B cell (primary cell): ENCODE measurements around the gene ZIC4. TPM values are rescaled to one million over a fixed set of nuclear protein-coding genes. Genes with fewer than 3 reads are reported as not detected.

ENCODE experiments used
- ATAC-seq: fragments of 200-7000 bp; cut with Tn5 transposase; one replicate; pipeline ENCODE4 v1.10.0; 2021; ENCODE audit warnings: low read depth, mild to moderate bottlenecking, moderate number of reproducible peaks, moderate library complexity
- CTCF ChIA-PET: fragments of 350-600 bp; sonication (Branson Sonifier 250); formaldehyde crosslinking; loops from one replicate; lab custom pipeline; 2021; ENCODE audit warnings: antibody characterized with exemption, inconsistent platforms; lab: Charles Lee
- POLR2A ChIA-PET: fragments of 350-600 bp; sonication (Branson Sonifier 250); formaldehyde crosslinking; loops from one replicate; lab custom pipeline; 2021; ENCODE audit warnings: antibody characterized with exemption; lab: Charles Lee
- DNase-seq: peaks from one replicate; pipeline ENCODE4 v3.0.0; 2013
- H2AFZ ChIP-seq: 2 replicates; pipeline ENCODE4 v1.6.1; 2012; ENCODE audit warnings: mild to moderate bottlenecking, low read depth, low read length; ENCODE audit not compliant: insufficient read depth, poor library complexity, severe bottlenecking
- H3K27ac ChIP-seq, 2 donors: 1 replicate in 1 of 2; 2 replicates in 1 of 2; pipeline ENCODE4 v1.5.1; 2012 to 2013; ENCODE audit warnings: low read length in 2 of 2, mild to moderate bottlenecking in 2 of 2, moderate library complexity in 1 of 2
- H3K27me3 ChIP-seq, 4 experiments: fragments of 200-600 bp in 1 of 4; sonication (generic) in 1 of 4; replicated peaks in 1 of 4; 1 replicate in 2 of 4; 2 replicates in 2 of 4; pipeline versions ENCODE4 v1.6.1 to v1.7.0; 2013 to 2016; ENCODE audit warnings: low read length in 3 of 4, mild to moderate bottlenecking in 2 of 4, mixed read lengths in 1 of 4, moderate library complexity in 1 of 4; ENCODE audit not compliant: insufficient read depth in 4 of 4, control insufficient read depth in 3 of 4; ENCODE audit errors: control extremely low read depth in 1 of 4
- H3K36me3 ChIP-seq, 2 experiments: replicated peaks in 1 of 2; 1 replicate in 1 of 2; 2 replicates in 1 of 2; pipeline versions ENCODE4 v1.6.1 to v1.7.1; 2013; ENCODE audit warnings: low read length in 1 of 2; ENCODE audit not compliant: insufficient read depth in 2 of 2, control insufficient read depth in 1 of 2; ENCODE audit errors: control extremely low read depth in 1 of 2, extremely low read depth in 1 of 2
- H3K4me1 ChIP-seq, 2 donors: fragments of 200-600 bp in 1 of 2; sonication (generic) in 1 of 2; 1 replicate in 1 of 2; 2 replicates in 1 of 2; pipeline versions ENCODE4 v1.5.1 to v1.6.1; 2013 to 2017; ENCODE audit warnings: low read length in 2 of 2; ENCODE audit not compliant: control insufficient read depth in 2 of 2, insufficient read depth in 2 of 2
- H3K4me2 ChIP-seq: replicated peaks from 2 replicates; pipeline ENCODE3; 2012; ENCODE audit warnings: mild to moderate bottlenecking, low read depth, low read length; ENCODE audit not compliant: poor library complexity, severe bottlenecking
- H3K4me3 ChIP-seq, 5 experiments: fragments of 200-600 bp in 1 of 5; sonication (generic) in 1 of 5; 1 replicate in 3 of 5; 2 replicates in 2 of 5; pipeline versions ENCODE4 v1.5.1 to v1.7.0; 2011 to 2016; ENCODE audit warnings: low read length in 4 of 5, mild to moderate bottlenecking in 4 of 5, low read depth in 2 of 5, control low read depth in 1 of 5, moderate library complexity in 1 of 5; ENCODE audit not compliant: insufficient read depth in 1 of 5; ENCODE audit errors: control extremely low read depth in 1 of 5, extremely low read depth in 1 of 5
- H3K79me2 ChIP-seq: fragments of 200-600 bp; sonication (generic); one replicate; pipeline ENCODE4 v1.6.0; 2016; ENCODE audit warnings: low read length; ENCODE audit not compliant: control insufficient read depth, insufficient read depth
- H3K9ac ChIP-seq: fragments of 200-600 bp; sonication (generic); 2 replicates; pipeline ENCODE4 v1.6.1; 2017; ENCODE audit warnings: mild to moderate bottlenecking, low read length, moderate library complexity
- H3K9me3 ChIP-seq, 3 donors: one replicate each; pipeline versions ENCODE4 v1.6.1 to v1.7.1; 2013; ENCODE audit warnings: low read length in 2 of 3; ENCODE audit not compliant: control insufficient read depth in 2 of 3, insufficient read depth in 1 of 3; ENCODE audit errors: control extremely low read depth in 1 of 3
- H4K20me1 ChIP-seq: 2 replicates; pipeline ENCODE4 v1.6.0; 2012; ENCODE audit warnings: mild to moderate bottlenecking, low read length; ENCODE audit not compliant: insufficient read depth, control insufficient read depth, poor library complexity, severe bottlenecking
- H3K27ac Mint-ChIP-seq: one replicate; pipeline ENCODE4 v1.8.0; 2021; ENCODE audit warnings: mixed read lengths
- H3K27me3 Mint-ChIP-seq: one replicate; pipeline ENCODE4 v1.8.0; 2021; ENCODE audit warnings: mixed read lengths
- H3K4me1 Mint-ChIP-seq: one replicate; pipeline ENCODE4 v1.8.0; 2021; ENCODE audit warnings: mixed read lengths
- H3K4me3 Mint-ChIP-seq: one replicate; pipeline ENCODE4 v1.8.0; 2021; ENCODE audit warnings: mixed read lengths
- H3K9me3 Mint-ChIP-seq: one replicate; pipeline ENCODE4 v1.8.0; 2022; ENCODE audit warnings: mixed read lengths; ENCODE audit not compliant: insufficient read depth
- CTCF ChIP-seq: fragments of 200-600 bp; IDR thresholded peaks from one replicate; pipeline ENCODE4 v1.8.0; 2022; ENCODE audit warnings: antibody characterized with exemption, mild to moderate bottlenecking
- EZH2 ChIP-seq: IDR thresholded peaks from 2 replicates; pipeline ENCODE4 v1.6.1; 2012; ENCODE audit warnings: borderline replicate concordance, low read depth, mild to moderate bottlenecking, moderate library complexity, low read length; ENCODE audit not compliant: insufficient read depth, poor library complexity, severe bottlenecking
- WGBS: methylation state at CpG from one replicate; pipeline ENCODE4 v1.1.5; 2013; ENCODE audit warnings: missing lambda C conversion rate; ENCODE audit not compliant: insufficient coverage; 5-methylcytosine and 5-hydroxymethylcytosine counted together
- intact Hi-C: fragments of 100-400 bp; cut with micrococcal nuclease; formaldehyde crosslinking; loops from one replicate; pipeline ENCODE4 v1.10.0; 2022
- polyA plus RNA-seq: library from polyadenylated mRNA; depleted of rRNA; stranded (reverse); fragments of >200 nt; gene quantifications from 2 replicates; pipeline ENCODE4 v1.2.3, GENCODE V29; 2012
- total RNA-seq, 2 donors: library from RNA; stranded (reverse); fragments of 120-200 nt in 1 of 2; gene quantifications; 1 replicate in 1 of 2; 2 replicates in 1 of 2; pipeline versions ENCODE4 v1.2.3 to v1.2.4, GENCODE V29; 2013 to 2022

Gene ZIC4
- total and polyA plus RNA-seq, 2 donors (not counting 1 experiment from before 2014, with no cell fraction given) = not detected

- Histone ChIP-seq H3K9me3 (peaks cover 0 to 27% (median 0%) of the 10 kb centered on the region in 3 donors), H2AFZ (no peak overlapping the region), H3K9ac (no peak overlapping the region), H3K27ac (no peak overlapping the region), H3K27me3 (peaks cover 0 to 51% (median 28%) of the 10 kb centered on the region in 4 experiments), H3K36me3 (no peaks in the 10 kb centered on the region), H3K4me3 (no peak overlapping the region), H4K20me1 (no peaks in the 10 kb centered on the region), H3K79me2 (no peaks in the 10 kb centered on the region), H3K4me1 (no peaks in the 10 kb centered on the region), H3K4me2 (no peak overlapping the region)
- POLR2A ChIA-PET = no interaction called here
- intact Hi-C loops = no loop called here
- TF ChIP-seq CTCF (no peak), EZH2 (no peak)
- ATAC-seq (no peak), DNase-seq (no peak)
- no peak overlapping the region for H3K27ac Mint-ChIP-seq
- WGBS = 12% methylated on average over 22 of the region's 30 CpGs
- H3K27me3 Mint-ChIP-seq = peaks cover 74% of the 10 kb centered on the region
- no peaks in the 10 kb centered on the region for H3K9me3 Mint-ChIP-seq
- no peak overlapping the region for H3K4me3 Mint-ChIP-seq
- CTCF ChIA-PET = no interaction called here
- no peaks in the 10 kb centered on the region for H3K4me1 Mint-ChIP-seq
Measured at GRCh38 chr3:147377412-147378367, 28.7 kb downstream of the ZIC4 start.

- H3K9me3 Mint-ChIP-seq = no peaks in the 10 kb centered on the region
- WGBS = 6% methylated on average over 6 of the region's 6 CpGs
Measured at GRCh38 chr3:147373301-147373700, 33.0 kb downstream of the ZIC4 start.

More at GRCh38 chr3:147373301-147373700, 33.0 kb downstream of the ZIC4 start:
- CTCF ChIA-PET = no interaction called here
- ATAC-seq = no peak
- H3K27me3 Mint-ChIP-seq = peaks cover 79% of the 10 kb centered on the region
- H3K4me3 Mint-ChIP-seq = no peak overlapping the region
- no peak overlapping the region for H3K9ac ChIP-seq
- no peaks in the 10 kb centered on the region for H3K4me1 ChIP-seq
- no peak overlapping the region for H3K27ac ChIP-seq
- H3K27me3 ChIP-seq = peaks cover 0 to 69% (median 34%) of the 10 kb centered on the region in 4 experiments
- H3K36me3 ChIP-seq = no peaks in the 10 kb centered on the region
- H3K27ac Mint-ChIP-seq = no peak overlapping the region
- H3K9me3 ChIP-seq = peaks cover 0 to 28% (median 0%) of the 10 kb centered on the region in 3 donors
- DNase-seq = no peak
- H3K4me3 ChIP-seq = no peak overlapping the region
- no peaks in the 10 kb centered on the region for H3K79me2 ChIP-seq
- TF ChIP-seq EZH2 (no peak), CTCF (no peak)
- H3K4me1 Mint-ChIP-seq = no peaks in the 10 kb centered on the region
- no peak overlapping the region for H2AFZ ChIP-seq
- intact Hi-C loops = no loop called here
- POLR2A ChIA-PET = no interaction called here
- no peaks in the 10 kb centered on the region for H4K20me1 ChIP-seq
- no peak overlapping the region for H3K4me2 ChIP-seq
